HepG2 (cell line): ENCODE data around the gene UACA.

ENCODE experiments used
- ERF ChIP-seq: IDR thresholded peaks from 2 replicates; pipeline ENCODE4 v1.6.1; 2018; ENCODE audit warnings: missing biosample characterization, missing genetic modification reagents
- GATA4 ChIP-seq: sonication (generic); IDR thresholded peaks from 2 replicates; pipeline ENCODE4 v1.6.1; 2016; ENCODE audit warnings: antibody characterized with exemption, low read depth, borderline replicate concordance
- KDM1A ChIP-seq: IDR thresholded peaks from 2 replicates; pipeline ENCODE4 v1.6.1; 2016; ENCODE audit warnings: missing compliant biosample characterization
- NCOR1 ChIP-seq: fragments of 200-600 bp; sonication (generic); IDR thresholded peaks from 2 replicates; pipeline ENCODE4 v1.7.0; 2017; ENCODE audit warnings: antibody characterized with exemption, low read length, borderline replicate concordance
- SMARCC2 ChIP-seq: fragments of 450-650 bp; IDR thresholded peaks from 2 replicates; pipeline ENCODE4 v1.6.1; 2017; ENCODE audit warnings: antibody characterized with exemption, mild to moderate bottlenecking
- ZNF546 ChIP-seq: sonication (generic); formaldehyde crosslinking; conservative IDR thresholded peaks from 2 replicates; pipeline ENCODE4 v1.8.1; 2023; ENCODE audit warnings: mild to moderate bottlenecking, missing genetic modification reagents
- ZNF839 ChIP-seq: sonication (generic); formaldehyde crosslinking; IDR thresholded peaks from 2 replicates; pipeline ENCODE4 v1.4.0; 2020; ENCODE audit warnings: missing genetic modification reagents, mild to moderate bottlenecking, borderline replicate concordance
- TF ChIP-seq, protein P1 (sequence below): sonication (generic); formaldehyde crosslinking; IDR thresholded peaks from 2 replicates; pipeline ENCODE4 v1.4.0; 2020; ENCODE audit warnings: missing genetic modification reagents
- TF ChIP-seq, protein P2 (sequence below): sonication (generic); formaldehyde crosslinking; IDR thresholded peaks from 2 replicates; pipeline ENCODE4 v1.5.0; 2020; ENCODE audit warnings: mild to moderate bottlenecking, missing genetic modification reagents, moderate library complexity
- TF ChIP-seq, protein P3 (sequence below): sonication (generic); formaldehyde crosslinking; IDR thresholded peaks from 2 replicates; pipeline ENCODE4 v1.4.0; 2020; ENCODE audit warnings: missing genetic modification reagents
- TF ChIP-seq, protein P4 (sequence below): sonication (generic); formaldehyde crosslinking; IDR thresholded peaks from 2 replicates; pipeline ENCODE4 v1.4.0; 2020; ENCODE audit warnings: missing genetic modification reagents

DNA sequence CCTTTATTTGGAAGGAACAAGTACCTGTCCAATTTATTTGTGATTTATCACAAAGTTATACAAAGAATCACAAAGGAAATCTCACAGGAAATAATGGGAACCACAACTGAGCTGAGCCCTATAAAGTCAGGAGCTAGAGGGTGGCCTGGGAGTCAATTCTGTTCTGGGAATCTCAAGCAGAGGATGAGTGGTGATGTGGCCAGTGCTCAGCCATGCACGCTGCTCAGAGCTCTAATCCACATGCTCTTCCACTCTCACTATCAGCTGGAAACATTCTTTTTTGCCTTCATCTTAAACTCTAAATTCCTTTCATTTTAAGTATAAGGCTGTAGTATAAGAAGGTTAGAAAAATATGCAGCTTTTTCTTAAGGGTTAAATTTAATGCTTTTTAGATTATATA is 36.6 kb downstream of the UACA start:
- TF ChIP-seq GATA4, result no peak
- no peak for TF ChIP-seq ZNF839 (CRISPR knock-in tag)
- no peak for TF ChIP-seq ERF (CRISPR knock-in tag)
- TF ChIP-seq, protein P1, sequence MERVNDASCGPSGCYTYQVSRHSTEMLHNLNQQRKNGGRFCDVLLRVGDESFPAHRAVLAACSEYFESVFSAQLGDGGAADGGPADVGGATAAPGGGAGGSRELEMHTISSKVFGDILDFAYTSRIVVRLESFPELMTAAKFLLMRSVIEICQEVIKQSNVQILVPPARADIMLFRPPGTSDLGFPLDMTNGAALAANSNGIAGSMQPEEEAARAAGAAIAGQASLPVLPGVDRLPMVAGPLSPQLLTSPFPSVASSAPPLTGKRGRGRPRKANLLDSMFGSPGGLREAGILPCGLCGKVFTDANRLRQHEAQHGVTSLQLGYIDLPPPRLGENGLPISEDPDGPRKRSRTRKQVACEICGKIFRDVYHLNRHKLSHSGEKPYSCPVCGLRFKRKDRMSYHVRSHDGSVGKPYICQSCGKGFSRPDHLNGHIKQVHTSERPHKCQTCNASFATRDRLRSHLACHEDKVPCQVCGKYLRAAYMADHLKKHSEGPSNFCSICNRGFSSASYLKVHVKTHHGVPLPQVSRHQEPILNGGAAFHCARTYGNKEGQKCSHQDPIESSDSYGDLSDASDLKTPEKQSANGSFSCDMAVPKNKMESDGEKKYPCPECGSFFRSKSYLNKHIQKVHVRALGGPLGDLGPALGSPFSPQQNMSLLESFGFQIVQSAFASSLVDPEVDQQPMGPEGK (CRISPR knock-in tag), result no peak
- TF ChIP-seq NCOR1, result no peak
- TF ChIP-seq, protein P2, sequence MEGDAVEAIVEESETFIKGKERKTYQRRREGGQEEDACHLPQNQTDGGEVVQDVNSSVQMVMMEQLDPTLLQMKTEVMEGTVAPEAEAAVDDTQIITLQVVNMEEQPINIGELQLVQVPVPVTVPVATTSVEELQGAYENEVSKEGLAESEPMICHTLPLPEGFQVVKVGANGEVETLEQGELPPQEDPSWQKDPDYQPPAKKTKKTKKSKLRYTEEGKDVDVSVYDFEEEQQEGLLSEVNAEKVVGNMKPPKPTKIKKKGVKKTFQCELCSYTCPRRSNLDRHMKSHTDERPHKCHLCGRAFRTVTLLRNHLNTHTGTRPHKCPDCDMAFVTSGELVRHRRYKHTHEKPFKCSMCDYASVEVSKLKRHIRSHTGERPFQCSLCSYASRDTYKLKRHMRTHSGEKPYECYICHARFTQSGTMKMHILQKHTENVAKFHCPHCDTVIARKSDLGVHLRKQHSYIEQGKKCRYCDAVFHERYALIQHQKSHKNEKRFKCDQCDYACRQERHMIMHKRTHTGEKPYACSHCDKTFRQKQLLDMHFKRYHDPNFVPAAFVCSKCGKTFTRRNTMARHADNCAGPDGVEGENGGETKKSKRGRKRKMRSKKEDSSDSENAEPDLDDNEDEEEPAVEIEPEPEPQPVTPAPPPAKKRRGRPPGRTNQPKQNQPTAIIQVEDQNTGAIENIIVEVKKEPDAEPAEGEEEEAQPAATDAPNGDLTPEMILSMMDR (CRISPR knock-in tag), result no peak
- no peak for TF ChIP-seq ZNF546 (CRISPR knock-in tag)
- no peak for TF ChIP-seq SMARCC2
- TF ChIP-seq, protein P3, sequence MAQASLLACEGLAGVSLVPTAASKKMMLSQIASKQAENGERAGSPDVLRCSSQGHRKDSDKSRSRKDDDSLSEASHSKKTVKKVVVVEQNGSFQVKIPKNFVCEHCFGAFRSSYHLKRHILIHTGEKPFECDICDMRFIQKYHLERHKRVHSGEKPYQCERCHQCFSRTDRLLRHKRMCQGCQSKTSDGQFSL (CRISPR knock-in tag), result no peak
- TF ChIP-seq, protein P4, sequence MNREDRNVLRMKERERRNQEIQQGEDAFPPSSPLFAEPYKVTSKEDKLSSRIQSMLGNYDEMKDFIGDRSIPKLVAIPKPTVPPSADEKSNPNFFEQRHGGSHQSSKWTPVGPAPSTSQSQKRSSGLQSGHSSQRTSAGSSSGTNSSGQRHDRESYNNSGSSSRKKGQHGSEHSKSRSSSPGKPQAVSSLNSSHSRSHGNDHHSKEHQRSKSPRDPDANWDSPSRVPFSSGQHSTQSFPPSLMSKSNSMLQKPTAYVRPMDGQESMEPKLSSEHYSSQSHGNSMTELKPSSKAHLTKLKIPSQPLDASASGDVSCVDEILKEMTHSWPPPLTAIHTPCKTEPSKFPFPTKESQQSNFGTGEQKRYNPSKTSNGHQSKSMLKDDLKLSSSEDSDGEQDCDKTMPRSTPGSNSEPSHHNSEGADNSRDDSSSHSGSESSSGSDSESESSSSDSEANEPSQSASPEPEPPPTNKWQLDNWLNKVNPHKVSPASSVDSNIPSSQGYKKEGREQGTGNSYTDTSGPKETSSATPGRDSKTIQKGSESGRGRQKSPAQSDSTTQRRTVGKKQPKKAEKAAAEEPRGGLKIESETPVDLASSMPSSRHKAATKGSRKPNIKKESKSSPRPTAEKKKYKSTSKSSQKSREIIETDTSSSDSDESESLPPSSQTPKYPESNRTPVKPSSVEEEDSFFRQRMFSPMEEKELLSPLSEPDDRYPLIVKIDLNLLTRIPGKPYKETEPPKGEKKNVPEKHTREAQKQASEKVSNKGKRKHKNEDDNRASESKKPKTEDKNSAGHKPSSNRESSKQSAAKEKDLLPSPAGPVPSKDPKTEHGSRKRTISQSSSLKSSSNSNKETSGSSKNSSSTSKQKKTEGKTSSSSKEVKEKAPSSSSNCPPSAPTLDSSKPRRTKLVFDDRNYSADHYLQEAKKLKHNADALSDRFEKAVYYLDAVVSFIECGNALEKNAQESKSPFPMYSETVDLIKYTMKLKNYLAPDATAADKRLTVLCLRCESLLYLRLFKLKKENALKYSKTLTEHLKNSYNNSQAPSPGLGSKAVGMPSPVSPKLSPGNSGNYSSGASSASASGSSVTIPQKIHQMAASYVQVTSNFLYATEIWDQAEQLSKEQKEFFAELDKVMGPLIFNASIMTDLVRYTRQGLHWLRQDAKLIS, result no peak
- no peak for TF ChIP-seq KDM1A (CRISPR knock-in tag)
